Measurements from ENCODE around the gene RAB3D. TPM values are rescaled to one million over a fixed set of nuclear protein-coding genes. Genes with fewer than 3 reads are reported as not detected.

Gene RAB3D
- polyA plus RNA-seq, 2 donors, result 21.7 to 25.7 TPM

GRCh38 chr19:11273296-11273695, 66.2 kb downstream of the RAB3D start:
- H3K27ac ChIP-seq (ENCODE audit: low read depth in 2 of 2, low read length in 1 of 2), result no peak overlapping the region
- WGBS, 2 donors, result 53 to 58% methylated on average over 2 of the region's 2 CpGs
- no peak overlapping the region for H3K4me3 ChIP-seq (ENCODE audit: low read depth in 1 of 2, low read length in 2 of 2)

More at GRCh38 chr19:11273296-11273695, 66.2 kb downstream of the RAB3D start:
- no peaks in the 10 kb centered on the region for H3K36me3 ChIP-seq (ENCODE audit: control insufficient read depth in 2 of 2, insufficient read depth in 2 of 2, low read length in 1 of 2)
- H3K4me1 ChIP-seq (ENCODE audit: control insufficient read depth in 2 of 2, insufficient read depth in 2 of 2, low read length in 1 of 2), result peaks cover 0 to 3% of the 10 kb centered on the region in 2 donors
- no peaks in the 10 kb centered on the region for H3K9me3 ChIP-seq (ENCODE audit: control insufficient read depth in 2 of 2, insufficient read depth in 1 of 2, low read depth in 1 of 2, low read length in 1 of 2)
- H3K27me3 ChIP-seq (ENCODE audit: control insufficient read depth in 1 of 2, insufficient read depth in 2 of 2, low read length in 2 of 2), result no peaks in the 10 kb centered on the region

Other genes with a start within 250 kb of the RAB3D start
- gene SPC24, start 183.9 kb downstream of the RAB3D start, polyA plus RNA-seq, result 10 to 100 TPM in 1 of 2 donors, 1 to 10 TPM in 1; 3.7 to 11.4 TPM
- gene KANK2, start 142.1 kb downstream of the RAB3D start, polyA plus RNA-seq, result 10 to 100 TPM; 33.1 to 53.9 TPM
- under 1 TPM in 1 of 2 donors, not detected in 1; 0.15 TPM for gene ANGPTL8, start 100.0 kb downstream of the RAB3D start, polyA plus RNA-seq
- 10 to 100 TPM; 25.8 to 53.5 TPM for gene DOCK6, start 77.1 kb downstream of the RAB3D start, polyA plus RNA-seq
- not detected for gene TSPAN16, start 43.5 kb downstream of the RAB3D start, polyA plus RNA-seq
- gene TMEM205, start 6.6 kb upstream of the RAB3D start, polyA plus RNA-seq, result 10 to 100 TPM; 39.8 to 67.1 TPM
- gene CCDC159, start 6.9 kb upstream of the RAB3D start, polyA plus RNA-seq, result 10 to 100 TPM; 22.5 to 47.6 TPM
- 1 to 10 TPM; 7.3 to 8.6 TPM for gene PLPPR2, start 15.8 kb upstream of the RAB3D start, polyA plus RNA-seq
- 1 to 10 TPM; 2.2 to 2.8 TPM for gene SWSAP1, start 35.0 kb upstream of the RAB3D start, polyA plus RNA-seq
- 1 to 10 TPM; 1.2 to 1.4 TPM for gene EPOR, start 44.7 kb upstream of the RAB3D start, polyA plus RNA-seq
- gene RGL3, start 79.7 kb upstream of the RAB3D start, polyA plus RNA-seq, result 1 to 10 TPM in 1 of 2 donors, under 1 TPM in 1; 0.87 to 3.6 TPM
- under 1 TPM; 0.06 to 0.20 TPM for gene ODAD3, start 95.5 kb upstream of the RAB3D start, polyA plus RNA-seq
- 10 to 100 TPM; 76.7 to 86.9 TPM for gene PRKCSH, start 96.0 kb upstream of the RAB3D start, polyA plus RNA-seq
- gene ELAVL3, start 141.4 kb upstream of the RAB3D start, polyA plus RNA-seq, result not detected
- 1 to 10 TPM; 6.2 to 9.2 TPM for gene ZNF653, start 166.2 kb upstream of the RAB3D start, polyA plus RNA-seq
- 10 to 100 TPM; 36.3 to 41.2 TPM for gene ECSIT, start 189.5 kb upstream of the RAB3D start, polyA plus RNA-seq
- gene CNN1, start 199.2 kb upstream of the RAB3D start, polyA plus RNA-seq, result 100 to 1,000 TPM in 1 of 2 donors, 10 to 100 TPM in 1; 85.0 to 234 TPM
- gene ELOF1, start 219.6 kb upstream of the RAB3D start, polyA plus RNA-seq, result 10 to 100 TPM; 43.4 to 46.6 TPM
- 10 to 100 TPM; 23.5 to 33.9 TPM for gene ACP5, start 238.0 kb upstream of the RAB3D start, polyA plus RNA-seq

Data from esophagus (tissue), 2 donors.